ENCODE results near the gene ENAH. TPM values are rescaled to one million over a fixed set of nuclear protein-coding genes. Genes with fewer than 3 reads are reported as not detected.

The ENAH gene
- total and polyA plus RNA-seq, 4 donors, result 15.5 to 89.4 (median 48.4) TPM

DNA sequence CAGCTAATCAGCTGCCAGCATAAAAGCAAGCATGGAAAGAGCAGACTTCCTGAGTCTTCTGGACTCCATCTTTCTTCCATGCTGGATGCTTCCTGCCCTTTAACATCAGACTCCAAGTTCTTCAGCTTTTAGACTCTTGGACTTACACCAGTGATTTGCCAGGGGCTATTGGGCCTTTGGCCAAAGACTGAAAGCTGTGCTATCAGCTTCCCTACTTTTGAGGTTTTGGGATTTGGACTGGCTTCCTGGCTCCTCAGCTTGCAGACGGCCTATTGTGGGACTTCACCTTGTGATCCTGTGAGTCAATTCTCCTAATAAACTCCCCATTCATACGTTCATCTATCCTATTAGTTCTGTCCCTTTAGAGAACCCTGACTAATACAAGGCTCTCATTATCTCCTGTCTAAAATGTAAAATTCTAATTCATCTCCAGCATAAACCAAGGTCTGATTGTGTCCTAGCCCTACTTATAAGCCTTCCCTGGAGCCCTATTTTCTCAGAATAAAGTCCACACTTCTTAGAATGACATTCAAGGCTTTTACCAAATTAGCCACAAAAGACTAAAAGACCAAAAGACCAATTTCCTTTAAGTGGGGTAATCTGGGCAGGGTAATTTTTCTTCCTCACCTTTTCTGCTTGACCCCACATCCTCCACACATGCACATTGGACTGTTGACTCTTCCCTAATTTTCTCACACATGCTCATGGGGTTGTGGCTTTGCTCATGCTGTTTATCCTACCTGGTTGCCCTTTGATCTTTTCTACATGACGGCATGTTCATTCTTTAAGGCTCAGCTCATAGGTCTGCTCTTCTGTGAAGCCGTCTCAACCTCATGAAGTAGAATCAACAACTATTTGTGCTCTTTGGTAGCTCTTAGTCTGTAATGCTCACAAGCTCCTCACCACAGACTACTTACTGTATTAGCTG lies 18.1 kb upstream of the ENAH start:
- Histone ChIP-seq H3K9ac (ENCODE audit: insufficient read depth in 1 of 2, low read length in 2 of 2) (no peak overlapping the region), H3K4me1 (ENCODE audit: control insufficient read depth in 5 of 5, insufficient read depth in 5 of 5, low read length in 5 of 5) (peaks cover 0 to 6% (median 0%) of the 10 kb centered on the region in 5 donors), H3K9me3 (ENCODE audit: control insufficient read depth in 4 of 4, insufficient read depth in 3 of 4, low read length in 3 of 4) (no peaks in the 10 kb centered on the region), H3K27me3 (ENCODE audit: control insufficient read depth in 3 of 3, insufficient read depth in 3 of 3, low read length in 2 of 3) (no peaks in the 10 kb centered on the region), H3K27ac (ENCODE audit: low read depth in 1 of 2, low read length in 1 of 2) (no peak overlapping the region), H3K36me3 (ENCODE audit: control insufficient read depth in 4 of 4, insufficient read depth in 4 of 4, low read length in 4 of 4) (no peaks in the 10 kb centered on the region), H3K4me3 (no peak overlapping the region)
- TF ChIP-seq, protein P1, sequence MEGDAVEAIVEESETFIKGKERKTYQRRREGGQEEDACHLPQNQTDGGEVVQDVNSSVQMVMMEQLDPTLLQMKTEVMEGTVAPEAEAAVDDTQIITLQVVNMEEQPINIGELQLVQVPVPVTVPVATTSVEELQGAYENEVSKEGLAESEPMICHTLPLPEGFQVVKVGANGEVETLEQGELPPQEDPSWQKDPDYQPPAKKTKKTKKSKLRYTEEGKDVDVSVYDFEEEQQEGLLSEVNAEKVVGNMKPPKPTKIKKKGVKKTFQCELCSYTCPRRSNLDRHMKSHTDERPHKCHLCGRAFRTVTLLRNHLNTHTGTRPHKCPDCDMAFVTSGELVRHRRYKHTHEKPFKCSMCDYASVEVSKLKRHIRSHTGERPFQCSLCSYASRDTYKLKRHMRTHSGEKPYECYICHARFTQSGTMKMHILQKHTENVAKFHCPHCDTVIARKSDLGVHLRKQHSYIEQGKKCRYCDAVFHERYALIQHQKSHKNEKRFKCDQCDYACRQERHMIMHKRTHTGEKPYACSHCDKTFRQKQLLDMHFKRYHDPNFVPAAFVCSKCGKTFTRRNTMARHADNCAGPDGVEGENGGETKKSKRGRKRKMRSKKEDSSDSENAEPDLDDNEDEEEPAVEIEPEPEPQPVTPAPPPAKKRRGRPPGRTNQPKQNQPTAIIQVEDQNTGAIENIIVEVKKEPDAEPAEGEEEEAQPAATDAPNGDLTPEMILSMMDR (IDR thresholded peaks at IDR 0.05; ENCODE audit: control extremely low read depth, extremely low read depth), result no peak
- 85 to 89% methylated on average over 4 of the region's 4 CpGs for WGBS, 2 donors
- no peak for ATAC-seq (ENCODE audit: insufficient read depth, low FRiP score)
- no peak for DNase-seq

DNA sequence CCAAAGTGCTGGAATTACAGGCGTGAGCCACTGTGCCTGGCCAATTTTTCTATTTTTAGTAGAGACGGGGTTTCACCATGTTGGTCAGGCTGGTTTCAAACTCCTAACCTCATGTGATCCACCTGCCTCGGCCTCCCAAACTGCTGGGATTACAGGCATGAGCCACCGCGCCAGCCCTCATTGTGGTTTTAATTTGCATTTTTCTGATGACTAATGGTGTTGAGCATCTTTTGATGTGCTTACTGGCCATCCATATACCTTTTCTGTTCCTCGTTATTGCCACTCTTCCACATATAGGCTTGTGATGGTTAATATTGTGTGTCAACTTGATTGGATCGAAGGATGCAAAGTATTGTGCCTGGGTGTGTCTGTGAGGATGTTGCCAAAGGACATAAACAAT lies 17.4 kb upstream of the ENAH start:
- H3K9me3 ChIP-seq (ENCODE audit: control insufficient read depth in 4 of 4, insufficient read depth in 3 of 4, low read length in 3 of 4), result no peaks in the 10 kb centered on the region
- no peak for DNase-seq
- peaks cover 0 to 6% (median 0%) of the 10 kb centered on the region in 5 donors for H3K4me1 ChIP-seq (ENCODE audit: control insufficient read depth in 5 of 5, insufficient read depth in 5 of 5, low read length in 5 of 5)
- no peaks in the 10 kb centered on the region for H3K36me3 ChIP-seq (ENCODE audit: control insufficient read depth in 4 of 4, insufficient read depth in 4 of 4, low read length in 4 of 4)
- no peak overlapping the region for H3K4me3 ChIP-seq
- H3K9ac ChIP-seq (ENCODE audit: insufficient read depth in 1 of 2, low read length in 2 of 2), result no peak overlapping the region
- H3K27me3 ChIP-seq (ENCODE audit: control insufficient read depth in 3 of 3, insufficient read depth in 3 of 3, low read length in 2 of 3), result no peaks in the 10 kb centered on the region
- TF ChIP-seq, protein P1 (IDR thresholded peaks at IDR 0.05; ENCODE audit: control extremely low read depth, extremely low read depth), result no peak
- 90 to 92% methylated on average over 7 of the region's 7 CpGs for WGBS, 2 donors
- H3K27ac ChIP-seq (ENCODE audit: low read depth in 1 of 2, low read length in 1 of 2), result no peak overlapping the region
- no peak for ATAC-seq (ENCODE audit: insufficient read depth, low FRiP score)

DNA sequence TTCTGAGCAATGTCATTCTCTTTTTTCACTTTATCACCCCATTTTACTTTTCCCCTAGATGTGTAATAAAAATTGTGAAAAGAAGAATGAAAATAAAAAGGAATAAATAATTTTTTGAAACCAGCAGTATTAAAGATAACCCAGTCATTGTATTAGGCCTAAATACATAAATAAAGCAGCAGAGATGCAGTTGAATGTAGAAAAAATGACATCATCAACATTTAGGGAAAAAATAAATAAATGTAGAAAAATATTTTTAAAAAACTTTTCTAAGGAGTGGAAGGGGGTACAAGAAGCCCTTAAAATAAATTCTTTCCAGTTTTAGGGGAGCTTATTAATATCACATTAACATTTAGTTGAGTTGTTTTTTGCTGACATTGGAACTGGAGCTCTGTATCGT lies 15.3 kb upstream of the ENAH start:
- Histone ChIP-seq H3K4me3 (no peak overlapping the region), H3K9me3 (ENCODE audit: control insufficient read depth in 4 of 4, insufficient read depth in 3 of 4, low read length in 3 of 4) (no peaks in the 10 kb centered on the region), H3K27ac (ENCODE audit: low read depth in 1 of 2, low read length in 1 of 2) (no peak overlapping the region), H3K27me3 (ENCODE audit: control insufficient read depth in 3 of 3, insufficient read depth in 3 of 3, low read length in 2 of 3) (no peaks in the 10 kb centered on the region), H3K9ac (ENCODE audit: insufficient read depth in 1 of 2, low read length in 2 of 2) (no peak overlapping the region), H3K4me1 (ENCODE audit: control insufficient read depth in 5 of 5, insufficient read depth in 5 of 5, low read length in 5 of 5) (peaks cover 0 to 6% (median 0%) of the 10 kb centered on the region in 5 donors), H3K36me3 (ENCODE audit: control insufficient read depth in 4 of 4, insufficient read depth in 4 of 4, low read length in 4 of 4) (no peaks in the 10 kb centered on the region)
- TF ChIP-seq, protein P1 (IDR thresholded peaks at IDR 0.05; ENCODE audit: control extremely low read depth, extremely low read depth), result no peak
- DNase-seq, result no peak
- WGBS, 2 donors, result 94 to 97% methylated on average over 1 of the region's 1 CpG
- no peak for ATAC-seq (ENCODE audit: insufficient read depth, low FRiP score)

All from lung (tissue), 12 donors.